ENCODE measurements around the gene ATP4B.

ATP4B gene

DNA sequence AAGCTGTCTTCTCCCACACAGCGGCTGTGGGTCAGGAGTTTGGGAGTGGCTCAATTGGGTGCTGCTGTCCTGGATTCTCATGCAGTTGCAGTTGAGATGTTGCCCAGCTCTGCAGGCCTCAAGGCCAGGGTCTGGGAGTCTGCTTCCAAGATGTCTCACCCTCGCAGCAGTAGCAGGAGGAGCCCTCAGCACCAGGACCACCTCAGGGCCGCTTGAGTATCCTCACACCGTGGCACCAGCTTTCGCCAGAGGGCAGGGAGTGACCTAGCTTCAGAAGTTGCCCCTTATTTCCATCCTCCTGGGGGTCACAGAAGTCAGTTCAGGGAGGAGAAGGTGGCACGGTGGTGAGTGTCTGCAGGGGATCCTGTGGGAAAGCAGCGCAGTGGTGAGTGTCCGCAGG is 52.5 kb downstream of the ATP4B start:
- DNase-seq, result no peak

GRCh38 chr13:113604186-113604585 is 53.8 kb downstream of the ATP4B start:
- no peak for DNase-seq

DNA sequence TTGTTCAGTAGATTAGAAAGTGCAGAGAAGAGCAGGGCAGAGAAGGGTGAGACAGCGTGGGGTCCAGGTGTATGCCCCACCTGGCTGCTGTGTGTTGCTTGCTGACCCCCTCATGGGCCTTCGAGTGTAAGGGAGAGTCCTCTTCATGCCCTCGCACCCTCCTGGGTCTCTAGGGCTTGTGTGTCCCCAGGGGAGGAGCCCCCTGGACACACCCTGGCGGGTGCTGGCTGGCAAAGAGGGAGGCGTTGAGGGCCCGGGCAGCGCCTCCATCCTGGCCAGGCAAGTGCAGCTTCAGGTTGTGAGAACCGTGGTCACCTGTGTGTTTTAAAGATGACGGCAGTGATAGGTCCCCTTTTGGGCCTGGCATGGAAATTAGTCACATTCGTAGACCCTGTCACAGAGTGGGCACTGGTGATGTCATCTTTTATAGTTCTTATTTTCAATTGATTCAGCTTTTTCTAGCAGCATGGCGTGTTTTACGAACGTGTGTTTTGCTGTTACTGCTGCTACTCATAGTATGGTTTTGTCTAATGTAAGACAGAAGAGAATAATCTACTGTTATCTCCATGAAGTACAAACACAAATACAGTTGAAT is 54.8 kb downstream of the ATP4B start:
- no peak for DNase-seq

GRCh38 chr13:113602291-113602988 is 55.6 kb downstream of the ATP4B start:
- no peak for DNase-seq

GRCh38 chr13:113601166-113602070 is 56.6 kb downstream of the ATP4B start:
- DNase-seq, result no peak

GRCh38 chr13:113599391-113599790 is 58.6 kb downstream of the ATP4B start:
- DNase-seq, result no peak
